Testis (tissue), 2 donors: ENCODE measurements around the gene FAM107A.

Experiments
- CTCF ChIP-seq, 3 experiments: fragments of 450-650 bp in 2 of 3; fragments of 200-600 bp in 1 of 3; sonication (generic) in 1 of 3; IDR thresholded peaks; one replicate each; pipeline ENCODE4 v1.5.1; 2016 to 2019; ENCODE audit warnings: antibody characterized with exemption in 3 of 3, mild to moderate bottlenecking in 2 of 3, moderate library complexity in 1 of 3
- POLR2A ChIP-seq: fragments of 450-650 bp; IDR thresholded peaks from one replicate; pipeline ENCODE4 v1.6.1; 2017; ENCODE audit warnings: antibody characterized with exemption, mild to moderate bottlenecking, moderate library complexity

DNA sequence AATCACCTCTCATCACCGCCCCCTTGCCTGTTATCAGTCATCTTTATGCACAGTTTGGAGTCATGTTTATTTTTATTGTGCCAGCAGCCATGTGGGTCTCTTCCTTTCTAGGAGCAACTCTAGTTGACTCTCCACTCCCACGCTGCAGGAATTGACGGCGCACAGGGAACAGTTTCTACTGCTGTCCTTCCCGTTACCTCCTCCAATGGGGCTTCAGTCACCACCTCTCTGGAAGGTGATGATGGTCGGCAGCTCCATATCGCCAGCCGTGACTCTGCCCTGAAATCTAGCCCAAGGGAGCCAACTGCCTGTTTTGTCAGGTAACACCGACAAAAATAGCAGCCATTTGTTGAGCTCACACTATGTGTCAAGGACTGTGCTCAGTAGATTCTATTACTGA lies 35.6 kb upstream of the FAM107A start:
- no peak for TF ChIP-seq CTCF (IDR thresholded peaks at IDR 0.05)
- no peak for TF ChIP-seq POLR2A
